Brain microvascular endothelial cell (primary cell): ENCODE measurements around the gene DGKE.

Experiments
- DNase-seq: peaks from one replicate; pipeline ENCODE4 v3.0.0-alpha.2; 2020
- H3K27ac ChIP-seq: fragments of 250-450 bp; sonication (Bioruptor Pico); 2 replicates; pipeline ENCODE4 v1.5.1; 2020; ENCODE audit warnings: mild to moderate bottlenecking, moderate library complexity
- H3K27me3 ChIP-seq: fragments of 250-450 bp; sonication (Bioruptor Pico); replicated peaks from 2 replicates; pipeline ENCODE4 v1.5.1; 2020; ENCODE audit warnings: mild to moderate bottlenecking
- H3K36me3 ChIP-seq: fragments of 250-450 bp; sonication (Bioruptor Pico); replicated peaks from 2 replicates; pipeline ENCODE4 v1.5.1; 2020; ENCODE audit warnings: mild to moderate bottlenecking
- H3K4me3 ChIP-seq: 2 replicates; pipeline ENCODE4 v1.5.1; 2011; ENCODE audit warnings: low read depth, mild to moderate bottlenecking, control low read depth, low read length, moderate library complexity
- in situ Hi-C: cut with HindIII; loops from 2 replicates; pipeline ENCODE4 v1.10.0; 2017; ENCODE audit warnings: low sequenced_read_pairs, low pct_ligation_motif_present
- TF ChIP-seq, protein P1 (sequence below): IDR thresholded peaks from 2 replicates; pipeline ENCODE4 v1.5.1; 2011; ENCODE audit warnings: low read depth, mild to moderate bottlenecking, moderate library complexity, low read length, control low read depth, inconsistent platforms; ENCODE audit errors: missing control alignments

The DGKE gene

DNA sequence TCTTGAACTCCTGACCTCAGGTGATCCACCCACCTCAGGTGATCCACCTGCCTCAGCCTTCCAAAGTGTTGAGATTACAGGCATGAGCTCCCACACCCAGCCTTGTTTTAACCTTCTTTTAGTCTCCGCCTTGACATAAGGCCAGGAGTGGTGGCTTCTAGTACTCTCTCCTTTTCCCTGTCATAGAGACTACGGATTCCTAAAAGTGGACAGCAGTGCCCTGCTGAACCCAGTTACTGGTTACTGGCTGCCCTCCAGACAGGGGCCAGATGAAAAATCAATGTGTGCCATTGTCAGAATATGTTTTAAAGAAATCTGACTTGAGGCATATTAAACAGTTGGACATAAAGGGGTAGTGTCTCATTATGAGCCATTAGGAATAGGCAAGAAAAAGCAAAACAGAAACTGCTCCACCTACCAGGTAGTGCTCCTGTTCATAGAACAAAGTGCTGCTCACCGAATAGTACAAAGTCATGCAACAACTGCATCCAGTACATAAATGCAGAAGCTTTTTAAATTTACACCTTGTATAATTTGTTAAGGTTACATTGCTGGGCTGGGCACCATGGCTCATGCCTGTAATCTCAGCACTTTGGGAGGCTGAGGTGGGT lies 47.8 kb downstream of the DGKE start:
- Histone ChIP-seq H3K27ac (no peak overlapping the region), H3K4me3 (no peak overlapping the region), H3K27me3 (no peaks in the 10 kb centered on the region), H3K36me3 (no peaks in the 10 kb centered on the region)
- no peak for DNase-seq
- TF ChIP-seq, protein P1, sequence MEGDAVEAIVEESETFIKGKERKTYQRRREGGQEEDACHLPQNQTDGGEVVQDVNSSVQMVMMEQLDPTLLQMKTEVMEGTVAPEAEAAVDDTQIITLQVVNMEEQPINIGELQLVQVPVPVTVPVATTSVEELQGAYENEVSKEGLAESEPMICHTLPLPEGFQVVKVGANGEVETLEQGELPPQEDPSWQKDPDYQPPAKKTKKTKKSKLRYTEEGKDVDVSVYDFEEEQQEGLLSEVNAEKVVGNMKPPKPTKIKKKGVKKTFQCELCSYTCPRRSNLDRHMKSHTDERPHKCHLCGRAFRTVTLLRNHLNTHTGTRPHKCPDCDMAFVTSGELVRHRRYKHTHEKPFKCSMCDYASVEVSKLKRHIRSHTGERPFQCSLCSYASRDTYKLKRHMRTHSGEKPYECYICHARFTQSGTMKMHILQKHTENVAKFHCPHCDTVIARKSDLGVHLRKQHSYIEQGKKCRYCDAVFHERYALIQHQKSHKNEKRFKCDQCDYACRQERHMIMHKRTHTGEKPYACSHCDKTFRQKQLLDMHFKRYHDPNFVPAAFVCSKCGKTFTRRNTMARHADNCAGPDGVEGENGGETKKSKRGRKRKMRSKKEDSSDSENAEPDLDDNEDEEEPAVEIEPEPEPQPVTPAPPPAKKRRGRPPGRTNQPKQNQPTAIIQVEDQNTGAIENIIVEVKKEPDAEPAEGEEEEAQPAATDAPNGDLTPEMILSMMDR: no peak
- in situ Hi-C loops: no loop called here

DNA sequence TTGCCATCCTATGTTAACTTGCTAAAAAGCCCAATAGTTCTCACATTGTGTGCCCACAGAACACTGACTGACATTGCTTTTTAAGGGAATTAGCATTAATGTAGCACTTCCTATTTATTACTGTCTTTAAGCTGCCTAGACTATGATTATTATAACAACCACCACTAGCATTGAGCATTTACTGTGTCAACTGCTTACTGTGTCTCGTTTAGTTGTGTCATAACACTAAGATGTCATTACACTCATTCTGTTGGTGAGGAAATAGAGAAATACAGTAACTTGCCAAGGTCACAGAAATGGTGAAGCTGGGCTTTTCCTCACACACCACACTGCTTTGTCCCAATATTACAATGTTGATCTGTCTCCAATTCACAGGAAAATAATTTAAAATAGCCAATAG lies 49.7 kb downstream of the DGKE start:
- Histone ChIP-seq H3K4me3 (no peak overlapping the region), H3K36me3 (no peaks in the 10 kb centered on the region), H3K27me3 (no peaks in the 10 kb centered on the region), H3K27ac (no peak overlapping the region)
- in situ Hi-C loops: no loop called here
- no peak for DNase-seq
- TF ChIP-seq, protein P1: no peak

DNA sequence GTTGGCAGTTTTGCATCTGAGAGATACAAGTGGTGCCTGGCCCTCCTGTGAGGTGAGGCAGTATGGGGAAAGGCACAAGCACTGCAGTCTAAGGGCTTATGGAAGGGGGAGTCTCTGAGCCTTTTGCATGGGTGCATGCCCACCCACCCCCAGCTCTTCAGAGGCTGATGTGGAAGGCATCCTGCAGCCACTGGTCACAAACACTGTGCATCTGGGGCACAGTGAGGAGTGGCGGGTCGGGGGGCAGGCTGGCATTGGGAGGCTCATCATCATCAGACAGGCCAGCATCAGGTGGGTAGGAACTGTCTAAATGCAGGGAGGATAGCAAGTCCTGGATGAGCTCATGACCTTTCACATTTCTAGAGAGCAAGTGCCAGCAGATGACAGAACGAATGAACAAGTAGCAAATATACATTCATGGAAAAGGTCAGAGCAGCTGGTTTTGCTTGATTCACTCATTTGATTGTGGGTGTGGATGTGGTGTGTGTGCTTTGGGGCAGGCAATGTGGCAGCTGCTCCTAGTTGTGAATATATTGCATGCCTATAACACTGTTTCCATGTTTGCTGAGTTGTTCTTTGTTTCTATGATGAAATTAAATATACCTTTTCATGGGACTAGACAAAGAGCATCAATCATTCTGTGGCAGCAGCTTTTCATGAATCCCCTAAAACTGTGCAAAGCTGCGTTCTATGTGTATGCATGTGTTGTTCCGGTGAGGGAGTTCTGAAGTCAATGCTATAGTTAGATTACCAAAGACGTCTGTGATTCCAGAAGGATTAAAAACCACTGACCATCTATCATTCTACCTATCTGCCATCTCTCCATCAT lies 50.7 kb downstream of the DGKE start:
- no peak overlapping the region for H3K27ac ChIP-seq
- TF ChIP-seq, protein P1: no peak
- no peak for DNase-seq
- in situ Hi-C loops: no loop called here
- no peak overlapping the region for H3K4me3 ChIP-seq
- H3K27me3 ChIP-seq: no peaks in the 10 kb centered on the region
- no peaks in the 10 kb centered on the region for H3K36me3 ChIP-seq

DNA sequence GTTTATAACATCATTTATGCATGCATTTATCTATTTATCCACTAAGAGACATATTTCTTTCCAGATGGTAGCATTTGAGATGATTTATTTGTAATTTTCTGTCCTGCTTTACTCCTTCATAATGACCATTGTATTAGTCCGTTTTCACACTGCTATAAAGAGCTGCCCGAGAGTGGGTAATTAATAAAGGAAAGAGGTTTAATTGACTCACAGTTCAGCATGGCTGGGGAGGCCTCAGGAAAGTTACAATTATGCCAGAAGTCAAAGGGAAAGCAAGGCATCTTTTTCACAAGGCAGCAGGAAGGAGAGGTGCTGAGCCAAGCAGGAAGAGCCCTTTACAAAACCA lies 51.3 kb downstream of the DGKE start:
- no peak overlapping the region for H3K4me3 ChIP-seq
- no peaks in the 10 kb centered on the region for H3K27me3 ChIP-seq
- no peak overlapping the region for H3K27ac ChIP-seq
- H3K36me3 ChIP-seq: peaks cover 1% of the 10 kb centered on the region
- in situ Hi-C loops: no loop called here
- DNase-seq: no peak
- TF ChIP-seq, protein P1: no peak

DNA sequence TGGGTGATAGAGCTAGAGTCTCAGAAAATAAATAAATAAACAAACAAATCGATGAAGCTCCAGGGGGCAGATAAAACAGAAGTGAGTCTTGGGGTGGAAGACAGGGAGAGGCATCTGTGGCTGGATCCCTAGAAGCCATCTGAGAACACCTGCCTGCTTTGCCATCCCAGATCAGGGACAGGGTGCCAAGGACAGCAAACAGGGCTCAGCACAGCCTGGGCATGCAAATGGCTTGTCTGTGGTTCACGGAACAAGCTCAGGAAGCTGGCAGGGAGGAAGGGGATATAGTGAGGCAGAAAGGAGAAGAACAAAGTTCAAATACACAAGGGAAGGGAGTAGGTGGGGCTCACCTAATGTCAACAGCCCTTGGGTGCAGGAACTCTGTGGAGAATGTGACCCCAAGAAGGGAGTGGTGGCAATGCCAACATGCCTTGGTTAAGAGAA lies 52.4 kb downstream of the DGKE start:
- no peak overlapping the region for H3K27ac ChIP-seq
- peaks cover 4% of the 10 kb centered on the region for H3K36me3 ChIP-seq
- TF ChIP-seq, protein P1: no peak
- no peak for DNase-seq
- H3K4me3 ChIP-seq: no peak overlapping the region
- no peaks in the 10 kb centered on the region for H3K27me3 ChIP-seq
- in situ Hi-C loops: no loop called here

DNA sequence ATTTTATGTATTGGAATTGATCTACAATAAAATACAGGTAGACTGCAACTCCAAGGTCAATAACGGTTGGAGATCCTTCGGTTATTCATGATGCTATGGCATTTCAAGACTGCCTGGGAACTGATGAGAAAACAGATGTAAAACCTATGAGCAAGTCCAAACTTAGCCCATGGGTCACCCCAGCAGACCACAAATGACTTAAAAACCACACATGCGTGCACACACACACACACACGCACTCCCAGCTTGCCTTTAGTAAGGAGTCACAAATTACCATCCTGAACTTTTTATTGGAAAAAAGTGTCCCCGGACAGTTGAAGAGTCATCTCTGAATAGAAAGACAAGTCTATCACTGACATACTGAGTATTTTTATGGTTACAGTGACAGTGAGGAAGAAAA lies 53.2 kb downstream of the DGKE start:
- in situ Hi-C loops: no loop called here
- TF ChIP-seq, protein P1: no peak
- Histone ChIP-seq H3K27ac (no peak overlapping the region), H3K36me3 (peaks cover 6% of the 10 kb centered on the region), H3K27me3 (no peaks in the 10 kb centered on the region), H3K4me3 (no peak overlapping the region)
- DNase-seq: no peak
